Cardiac muscle cell (in vitro differentiated cells and primary cell): ENCODE results near the gene OR8G5. TPM values are rescaled to one million over a fixed set of nuclear protein-coding genes. Genes with fewer than 3 reads are reported as not detected.

Experiments
- DNase-seq, 2 donors: peaks; one replicate each; pipeline versions ENCODE4 v3.0.0 to v3.0.0-alpha.2; 2010 to 2017; ENCODE audit warnings: low read depth in 1 of 2, low spot score in 1 of 2
- H3K27ac ChIP-seq: fragments of 200-600 bp; sonication (generic); 2 replicates; pipeline ENCODE4 v1.5.1; 2016
- H3K27me3 ChIP-seq: fragments of 200-600 bp; sonication (generic); 2 replicates; pipeline ENCODE4 v1.6.0; 2016; ENCODE audit warnings: control low read depth
- H3K36me3 ChIP-seq: fragments of 200-600 bp; sonication (generic); 2 replicates; pipeline ENCODE4 v1.5.1; 2016; ENCODE audit warnings: control low read depth
- H3K4me1 ChIP-seq: fragments of 200-600 bp; sonication (generic); 2 replicates; pipeline ENCODE4 v1.8.1; 2017; ENCODE audit warnings: low read depth, mild to moderate bottlenecking, mixed run types
- H3K4me3 ChIP-seq: fragments of 200-600 bp; sonication (generic); 2 replicates; pipeline ENCODE4 v1.5.1; 2016; ENCODE audit warnings: mild to moderate bottlenecking
- H3K9me3 ChIP-seq: fragments of 200-600 bp; sonication (generic); 2 replicates; pipeline ENCODE4 v1.5.1; 2017; ENCODE audit warnings: low read depth, mild to moderate bottlenecking, control low read depth
- CTCF ChIP-seq: IDR thresholded peaks from 2 replicates; pipeline ENCODE4 v1.5.1; 2012; ENCODE audit warnings: low read depth, mild to moderate bottlenecking, low read length
- polyA plus RNA-seq: library from polyadenylated mRNA; unstranded; fragments of >200 nt; fragmentation: Nextera tagmentation; extraction: Ambion mirVana; gene quantifications from 2 replicates; pipeline ENCODE4 v1.2.1, GENCODE V29; 2016
- total RNA-seq: library from RNA; depleted of rRNA; stranded (reverse); fragments of >200 nt; gene quantifications from 2 replicates; pipeline ENCODE4 v1.2.3, GENCODE V29; 2016

OR8G5 gene
- total and polyA plus RNA-seq, 2 experiments from 2014 or later: not detected

- no peaks in the 10 kb centered on the region for H3K27me3 ChIP-seq
- no peak overlapping the region for H3K27ac ChIP-seq
- no peak for DNase-seq
- no peaks in the 10 kb centered on the region for H3K4me1 ChIP-seq
- no peak for TF ChIP-seq CTCF
- H3K9me3 ChIP-seq: no peaks in the 10 kb centered on the region
- no peak overlapping the region for H3K4me3 ChIP-seq
- H3K36me3 ChIP-seq: no peaks in the 10 kb centered on the region
Observed at GRCh38 chr11:124277207-124277606, 21.0 kb downstream of the OR8G5 start.

GRCh38 chr11:124277804-124278203, 21.6 kb downstream of the OR8G5 start:
- H3K27me3 ChIP-seq: no peaks in the 10 kb centered on the region
- DNase-seq: peak in 1 of 2 donors; percentile 10
- TF ChIP-seq CTCF: no peak
- H3K27ac ChIP-seq: no peak overlapping the region
- no peak overlapping the region for H3K4me3 ChIP-seq
- no peaks in the 10 kb centered on the region for H3K36me3 ChIP-seq
- no peaks in the 10 kb centered on the region for H3K9me3 ChIP-seq
- H3K4me1 ChIP-seq: no peaks in the 10 kb centered on the region

- peak in 1 of 2 donors; percentile 4 for DNase-seq
- Histone ChIP-seq H3K4me1 (no peaks in the 10 kb centered on the region), H3K9me3 (no peaks in the 10 kb centered on the region), H3K27me3 (no peaks in the 10 kb centered on the region), H3K36me3 (no peaks in the 10 kb centered on the region), H3K27ac (no peak overlapping the region), H3K4me3 (no peak overlapping the region)
- no peak for TF ChIP-seq CTCF
Observed at GRCh38 chr11:124278261-124278660, 22.1 kb downstream of the OR8G5 start.

- no peaks in the 10 kb centered on the region for H3K4me1 ChIP-seq
- peak in 1 of 2 donors; percentile 64 for DNase-seq
- H3K4me3 ChIP-seq: no peak overlapping the region
- no peaks in the 10 kb centered on the region for H3K27me3 ChIP-seq
- TF ChIP-seq CTCF: no peak
- H3K27ac ChIP-seq: no peak overlapping the region
- H3K36me3 ChIP-seq: no peaks in the 10 kb centered on the region
- H3K9me3 ChIP-seq: no peaks in the 10 kb centered on the region
Observed at GRCh38 chr11:124285610-124286344, 29.6 kb downstream of the OR8G5 start.

- H3K9me3 ChIP-seq: no peaks in the 10 kb centered on the region
- no peak for TF ChIP-seq CTCF
- no peaks in the 10 kb centered on the region for H3K4me1 ChIP-seq
- no peaks in the 10 kb centered on the region for H3K36me3 ChIP-seq
- H3K4me3 ChIP-seq: no peak overlapping the region
- no peak for DNase-seq
- H3K27ac ChIP-seq: no peak overlapping the region
- no peaks in the 10 kb centered on the region for H3K27me3 ChIP-seq
Observed at GRCh38 chr11:124294687-124295086, 38.5 kb downstream of the OR8G5 start.
